ENCODE measurements around the gene ARMC12. TPM values are rescaled to one million over a fixed set of nuclear protein-coding genes. Genes with fewer than 3 reads are reported as not detected.

ARMC12 gene
- total RNA-seq, 2 donors from 2014 or later: 1.8 to 1.9 TPM

GRCh38 chr6:35710241-35710847 is 26.5 kb upstream of the ARMC12 start:
- ATAC-seq (replicated peaks): peak; percentile 96
- Mint-ChIP-seq H3K27me3 (no peaks in the 10 kb centered on the region), H3K4me1 (peaks cover 13% of the 10 kb centered on the region), H3K9me3 (peaks cover 3% of the 10 kb centered on the region), H3K27ac (peak overlapping the region; percentile 93), H3K4me3 (peak overlapping the region; percentile 60), H3K36me3 (ENCODE audit: low read depth) (peaks cover 5% of the 10 kb centered on the region)

DNA sequence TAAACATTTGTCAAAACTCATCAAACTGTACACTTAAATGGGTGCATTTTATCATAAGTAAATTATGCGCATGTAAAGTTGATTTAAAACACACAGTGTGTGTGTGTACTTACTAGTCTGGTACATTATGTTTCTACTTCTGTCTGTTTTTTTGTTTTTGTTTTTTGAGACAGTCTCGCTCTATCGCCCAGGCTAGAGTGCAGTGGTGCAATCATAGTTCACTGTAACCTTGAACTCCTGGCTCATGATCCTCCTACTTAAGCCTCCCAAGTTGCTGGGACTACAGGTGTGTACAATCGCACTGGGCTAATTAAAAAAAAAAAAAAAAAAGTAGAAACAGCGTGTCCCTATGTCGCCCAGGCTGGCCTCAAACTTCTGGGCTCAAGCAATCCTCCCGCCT is 25.1 kb upstream of the ARMC12 start:
- peaks cover 13% of the 10 kb centered on the region for H3K4me1 Mint-ChIP-seq
- ATAC-seq (replicated peaks): no peak
- no peak overlapping the region for H3K4me3 Mint-ChIP-seq
- H3K36me3 Mint-ChIP-seq (ENCODE audit: low read depth): peaks cover 5% of the 10 kb centered on the region
- H3K27me3 Mint-ChIP-seq: no peaks in the 10 kb centered on the region
- no peak overlapping the region for H3K27ac Mint-ChIP-seq
- peaks cover 3% of the 10 kb centered on the region for H3K9me3 Mint-ChIP-seq

DNA sequence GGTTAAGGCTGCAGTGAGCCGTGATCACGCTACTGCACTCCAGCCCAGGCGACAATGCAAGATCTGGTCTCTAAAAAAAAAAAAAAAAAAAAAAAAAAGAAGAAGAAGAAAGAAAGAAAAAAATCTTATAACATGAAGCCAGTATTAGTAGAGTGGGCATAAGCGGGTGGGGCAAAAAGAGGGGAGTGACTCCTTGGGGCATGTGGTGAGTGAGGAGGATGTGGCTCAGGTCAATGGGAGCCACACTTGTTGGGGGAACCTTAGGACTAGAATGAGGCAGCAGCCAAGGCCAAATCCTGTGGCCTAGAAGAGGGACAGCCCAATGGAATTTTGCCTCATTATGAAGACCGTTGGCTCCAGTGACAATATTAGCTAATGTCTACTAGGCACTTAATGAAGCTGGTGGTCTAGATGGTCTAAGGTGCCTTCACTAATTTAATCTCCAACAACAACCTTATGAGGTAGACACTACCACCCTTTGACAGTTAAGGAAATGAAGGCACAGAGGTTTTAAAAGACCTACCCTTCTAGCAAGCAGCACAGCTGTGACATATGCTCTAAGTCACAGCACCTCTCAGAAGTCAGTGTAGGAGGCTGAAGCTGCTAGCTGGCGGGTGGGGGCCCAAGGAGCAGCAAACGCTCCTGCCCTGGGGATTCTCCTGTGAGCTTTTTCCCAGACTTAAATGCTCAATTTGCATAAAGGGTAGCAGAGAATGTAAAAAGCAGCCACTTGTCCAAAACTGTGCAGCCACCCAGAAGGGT is 23.6 kb upstream of the ARMC12 start:
- Mint-ChIP-seq H3K36me3 (ENCODE audit: low read depth) (peaks cover 5% of the 10 kb centered on the region), H3K27ac (no peak overlapping the region)

GRCh38 chr6:35716798-35717197 is 20.0 kb upstream of the ARMC12 start:
- Mint-ChIP-seq H3K27me3 (no peaks in the 10 kb centered on the region), H3K4me3 (no peak overlapping the region), H3K27ac (peak overlapping the region; percentile 24), H3K4me1 (peaks cover 34% of the 10 kb centered on the region), H3K36me3 (ENCODE audit: low read depth) (no peaks in the 10 kb centered on the region), H3K9me3 (no peaks in the 10 kb centered on the region)
- no peak for ATAC-seq (replicated peaks)

More for the DNA sequence above, 23.6 kb upstream of the ARMC12 start:
- H3K4me3 Mint-ChIP-seq: no peak overlapping the region
- peaks cover 24% of the 10 kb centered on the region for H3K4me1 Mint-ChIP-seq
- no peak for ATAC-seq (replicated peaks)
- peaks cover 3% of the 10 kb centered on the region for H3K9me3 Mint-ChIP-seq
- no peaks in the 10 kb centered on the region for H3K27me3 Mint-ChIP-seq

DNA sequence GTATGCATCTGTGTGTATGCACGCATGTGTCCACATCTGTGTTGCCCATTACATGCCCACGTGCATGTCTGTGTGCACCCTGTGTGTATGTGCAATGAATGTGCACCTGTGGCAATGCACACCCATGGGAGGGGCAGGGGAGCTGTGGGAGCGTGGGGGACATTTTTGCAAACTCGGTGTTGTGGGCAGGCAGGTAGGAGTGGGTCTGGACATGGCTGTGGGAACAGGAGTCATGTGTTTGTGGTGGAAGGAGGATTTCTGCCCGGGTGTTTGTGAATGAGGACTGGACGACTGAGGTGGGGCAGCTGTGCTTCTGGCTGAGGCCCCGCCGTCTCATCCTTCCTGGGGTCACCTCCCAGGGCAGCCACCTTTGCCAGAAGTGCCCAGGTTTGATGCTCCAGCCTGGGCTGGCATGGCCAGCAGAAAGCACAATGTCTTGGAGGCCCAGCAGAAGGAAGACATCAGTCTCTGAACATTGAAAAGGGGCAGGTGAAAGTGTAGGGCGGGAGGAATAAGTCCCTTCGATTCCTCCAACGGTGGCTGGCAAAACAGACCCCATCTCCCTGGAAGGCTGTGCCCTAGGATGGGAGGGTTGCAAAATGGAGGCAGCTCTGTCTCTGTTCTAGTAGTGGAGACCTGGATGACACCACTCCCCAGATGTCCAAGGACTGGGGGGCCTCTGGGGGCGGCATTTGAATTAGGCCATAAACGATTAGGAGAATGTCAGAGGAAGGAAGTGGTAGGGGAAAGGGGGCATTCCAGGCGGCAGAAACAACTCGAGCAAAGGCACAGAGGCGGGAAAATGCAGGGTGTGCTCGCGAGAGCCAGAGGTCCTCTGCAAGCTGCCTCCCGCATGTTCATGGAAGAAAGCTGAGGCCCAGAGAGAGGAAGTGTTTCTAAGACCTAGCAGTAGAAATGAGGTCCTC is 19.1 kb upstream of the ARMC12 start:
- Mint-ChIP-seq H3K4me3 (peak overlapping the region; percentile 73), H3K36me3 (ENCODE audit: low read depth) (no peaks in the 10 kb centered on the region), H3K9me3 (no peaks in the 10 kb centered on the region), H3K27me3 (no peaks in the 10 kb centered on the region), H3K4me1 (peaks cover 34% of the 10 kb centered on the region), H3K27ac (peak overlapping the region; percentile 87)
- no peak for ATAC-seq (replicated peaks)

- ATAC-seq (replicated peaks): no peak
- Mint-ChIP-seq H3K4me3 (peak overlapping the region; percentile 73), H3K27ac (peak overlapping the region; percentile 87), H3K9me3 (no peaks in the 10 kb centered on the region), H3K27me3 (no peaks in the 10 kb centered on the region), H3K4me1 (peaks cover 34% of the 10 kb centered on the region), H3K36me3 (ENCODE audit: low read depth) (no peaks in the 10 kb centered on the region)
Observed at GRCh38 chr6:35718375-35718736, 18.5 kb upstream of the ARMC12 start.

- Mint-ChIP-seq H3K27me3 (no peaks in the 10 kb centered on the region), H3K4me3 (peak overlapping the region; percentile 73), H3K4me1 (peaks cover 34% of the 10 kb centered on the region), H3K9me3 (no peaks in the 10 kb centered on the region), H3K36me3 (ENCODE audit: low read depth) (no peaks in the 10 kb centered on the region), H3K27ac (peak overlapping the region; percentile 87)
- peak; percentile 81 for ATAC-seq (replicated peaks)
Observed at GRCh38 chr6:35718911-35719381, 17.9 kb upstream of the ARMC12 start.

DNA sequence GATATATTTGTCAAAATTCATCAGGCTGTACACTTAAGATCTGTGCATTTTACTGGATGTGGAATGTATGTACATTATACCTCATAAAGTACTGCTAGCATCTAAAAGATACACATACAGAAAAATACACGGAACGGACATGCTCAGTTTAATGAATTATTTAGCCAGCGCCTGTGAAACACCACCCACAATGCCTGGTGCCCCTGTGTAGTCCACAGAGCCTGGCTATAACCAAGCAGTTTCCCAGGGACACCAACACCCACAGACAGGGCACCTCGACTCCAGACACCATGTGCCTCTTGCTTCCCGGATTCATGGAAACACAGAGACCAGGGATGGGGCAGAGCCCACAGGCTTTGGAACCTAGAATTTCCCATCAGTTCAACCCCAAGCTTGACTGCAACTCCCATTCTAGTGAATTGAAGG is 17.4 kb upstream of the ARMC12 start:
- H3K36me3 Mint-ChIP-seq (ENCODE audit: low read depth): no peaks in the 10 kb centered on the region
- no peaks in the 10 kb centered on the region for H3K27me3 Mint-ChIP-seq
- H3K4me3 Mint-ChIP-seq: peak overlapping the region; percentile 73
- ATAC-seq (replicated peaks): peak; percentile 31
- peaks cover 34% of the 10 kb centered on the region for H3K4me1 Mint-ChIP-seq
- no peaks in the 10 kb centered on the region for H3K9me3 Mint-ChIP-seq
- H3K27ac Mint-ChIP-seq: peak overlapping the region; percentile 87

DNA sequence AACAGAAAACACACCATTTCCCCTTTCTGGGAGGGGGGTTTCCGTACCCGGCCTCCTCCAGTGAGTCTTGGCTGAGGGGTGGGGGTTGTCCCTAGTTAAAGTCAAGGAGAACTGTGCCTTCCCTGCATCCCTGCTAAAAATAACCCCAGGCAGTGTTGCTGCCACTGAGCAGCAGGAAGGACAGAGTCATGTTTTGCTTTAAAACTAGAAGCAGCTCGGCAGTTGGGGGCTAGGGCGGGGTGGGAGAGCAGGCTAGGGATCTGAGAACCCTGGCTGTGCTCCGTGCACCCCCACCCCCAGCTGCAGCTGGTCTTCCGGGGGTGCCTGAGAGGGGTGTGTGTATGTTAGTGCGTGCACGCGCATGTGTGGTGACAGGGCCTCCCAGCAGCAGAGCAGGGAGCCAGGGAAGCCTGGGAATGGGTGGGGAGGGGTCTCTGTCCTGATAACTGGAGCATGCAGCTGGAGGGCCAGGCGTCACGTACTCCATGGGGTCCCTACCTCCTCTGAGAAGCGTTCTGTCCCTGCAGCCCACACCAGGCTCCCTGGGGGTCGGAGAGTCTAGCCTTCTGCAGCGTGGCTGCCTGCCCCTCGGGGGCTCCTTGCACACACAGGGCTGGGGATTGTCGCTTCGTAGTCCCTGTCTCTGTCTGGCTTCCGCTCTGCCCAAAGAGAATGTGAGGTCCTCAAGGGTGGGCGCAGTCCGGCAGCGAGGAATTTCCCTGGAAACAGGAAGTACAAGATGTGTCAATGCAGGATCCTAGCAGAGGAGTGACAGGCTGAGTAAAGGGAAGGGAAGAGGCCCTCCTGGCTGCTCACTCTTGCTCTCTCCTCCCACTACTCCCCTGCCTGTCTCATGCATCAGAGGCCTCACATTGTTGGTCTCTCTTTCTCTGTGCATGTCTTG is 16.8 kb upstream of the ARMC12 start:
- H3K36me3 Mint-ChIP-seq (ENCODE audit: low read depth): no peaks in the 10 kb centered on the region
- peak overlapping the region; percentile 87 for H3K27ac Mint-ChIP-seq
- peak overlapping the region; percentile 73 for H3K4me3 Mint-ChIP-seq
- no peaks in the 10 kb centered on the region for H3K27me3 Mint-ChIP-seq
- H3K9me3 Mint-ChIP-seq: no peaks in the 10 kb centered on the region
- H3K4me1 Mint-ChIP-seq: peaks cover 38% of the 10 kb centered on the region
- ATAC-seq (replicated peaks): peak; percentile 66

DNA sequence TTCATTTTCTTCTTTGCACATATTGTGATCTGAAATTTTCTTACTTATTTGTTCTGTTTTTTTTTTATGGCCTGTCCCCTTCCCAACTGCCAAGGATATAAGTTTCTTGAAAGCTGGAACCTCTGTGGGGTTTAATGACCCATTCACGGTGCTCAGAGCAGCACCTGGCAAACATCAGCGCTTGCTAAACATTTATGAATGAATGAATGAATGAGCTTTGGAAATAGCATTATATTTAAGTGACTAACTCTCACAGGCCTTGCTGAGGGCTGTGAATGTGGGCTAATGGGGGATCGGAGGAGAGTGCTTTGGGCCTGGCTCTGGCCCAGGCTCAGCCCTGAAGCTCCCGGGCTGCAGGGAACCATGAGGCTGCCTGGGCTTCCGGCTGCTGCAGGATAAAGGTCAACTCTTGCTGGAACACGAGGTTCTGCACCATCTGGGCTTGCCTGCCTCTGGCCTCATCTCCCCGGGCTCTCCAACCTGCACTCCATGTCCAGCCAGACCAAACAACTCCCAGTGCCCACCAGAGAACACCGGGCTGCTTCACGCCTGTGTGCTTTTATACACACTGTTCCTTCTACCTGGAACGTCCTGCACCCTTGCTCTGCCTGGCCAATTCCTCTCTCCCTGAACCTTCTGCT is 14.6 kb upstream of the ARMC12 start:
- no peaks in the 10 kb centered on the region for H3K27me3 Mint-ChIP-seq
- H3K4me3 Mint-ChIP-seq: no peak overlapping the region
- no peaks in the 10 kb centered on the region for H3K36me3 Mint-ChIP-seq (ENCODE audit: low read depth)
- no peak for ATAC-seq (replicated peaks)
- H3K4me1 Mint-ChIP-seq: peaks cover 57% of the 10 kb centered on the region
- H3K9me3 Mint-ChIP-seq: no peaks in the 10 kb centered on the region
- no peak overlapping the region for H3K27ac Mint-ChIP-seq

GRCh38 chr6:35723587-35723986 is 13.2 kb upstream of the ARMC12 start:
- no peaks in the 10 kb centered on the region for H3K27me3 Mint-ChIP-seq
- H3K36me3 Mint-ChIP-seq (ENCODE audit: low read depth): no peaks in the 10 kb centered on the region
- H3K4me1 Mint-ChIP-seq: peaks cover 50% of the 10 kb centered on the region
- no peaks in the 10 kb centered on the region for H3K9me3 Mint-ChIP-seq
- no peak overlapping the region for H3K4me3 Mint-ChIP-seq
- ATAC-seq (replicated peaks): no peak
- H3K27ac Mint-ChIP-seq: no peak overlapping the region

- Mint-ChIP-seq H3K36me3 (ENCODE audit: low read depth) (no peaks in the 10 kb centered on the region), H3K4me1 (peaks cover 48% of the 10 kb centered on the region), H3K27ac (no peak overlapping the region), H3K27me3 (no peaks in the 10 kb centered on the region), H3K9me3 (no peaks in the 10 kb centered on the region), H3K4me3 (no peak overlapping the region)
- no peak for ATAC-seq (replicated peaks)
Observed at GRCh38 chr6:35724059-35724458, 12.8 kb upstream of the ARMC12 start.

- peaks cover 49% of the 10 kb centered on the region for H3K4me1 Mint-ChIP-seq
Observed at GRCh38 chr6:35724471-35724870, 12.4 kb upstream of the ARMC12 start.

More at GRCh38 chr6:35724471-35724870, 12.4 kb upstream of the ARMC12 start:
- Mint-ChIP-seq H3K4me3 (no peak overlapping the region), H3K27ac (no peak overlapping the region), H3K27me3 (no peaks in the 10 kb centered on the region), H3K36me3 (ENCODE audit: low read depth) (no peaks in the 10 kb centered on the region), H3K9me3 (no peaks in the 10 kb centered on the region)
- no peak for ATAC-seq (replicated peaks)
